Spleen (tissue), 7 donors: Measurements from ENCODE around the gene HMGXB4.

Source experiments
- POLR2AphosphoS5 ChIP-seq, 3 donors: sonication (generic); formaldehyde crosslinking; IDR thresholded peaks; one replicate each; pipeline ENCODE4 v1.5.1; 2017; ENCODE audit warnings: antibody characterized with exemption in 3 of 3
- TF ChIP-seq, protein P1 (sequence below), 11 experiments: fragments of 200-600 bp in 7 of 11; fragments of 450-650 bp in 4 of 11; sonication (generic) in 4 of 11; IDR thresholded peaks in 8 of 11; conservative IDR thresholded peaks in 3 of 11; 1 replicate in 7 of 11; 2 replicates in 4 of 11; pipeline versions ENCODE4 v1.4.0 to v1.8.0; 2016 to 2021; ENCODE audit warnings: antibody characterized with exemption in 11 of 11, inconsistent platforms in 4 of 11, mild to moderate bottlenecking in 1 of 11
- donor health status: DM: no; HTN: no; CAD: no; lungs with moderate emphysema.
- donor health status: DM: no; HTN: no; CAD: no.
- donor health status: DM: no; HTN: no; CAD: no.

DNA sequence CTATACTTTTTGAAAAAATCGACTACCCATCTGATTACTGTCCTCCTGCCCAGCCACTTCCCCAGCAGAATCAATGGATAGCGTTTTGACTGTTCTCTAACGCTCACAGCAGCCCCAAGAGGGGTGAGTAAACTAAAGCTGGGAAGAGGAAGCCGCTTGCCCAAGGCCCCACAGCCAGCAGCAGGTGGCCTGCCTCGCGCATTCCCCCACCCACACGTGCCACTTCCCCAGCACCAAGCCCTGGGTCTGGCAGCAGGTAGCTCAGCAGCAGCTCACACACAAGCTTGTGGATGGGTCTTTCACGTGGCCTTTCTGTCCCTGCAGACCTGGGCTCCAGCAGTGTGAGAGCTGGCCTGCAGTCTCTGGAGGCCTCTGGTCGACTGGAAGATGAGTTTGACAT, 76.7 kb downstream of the HMGXB4 start:
- peak; percentile 9 to 63 (median 37) for TF ChIP-seq POLR2AphosphoS5 (IDR thresholded peaks at IDR 0.05)
- TF ChIP-seq, protein P1, sequence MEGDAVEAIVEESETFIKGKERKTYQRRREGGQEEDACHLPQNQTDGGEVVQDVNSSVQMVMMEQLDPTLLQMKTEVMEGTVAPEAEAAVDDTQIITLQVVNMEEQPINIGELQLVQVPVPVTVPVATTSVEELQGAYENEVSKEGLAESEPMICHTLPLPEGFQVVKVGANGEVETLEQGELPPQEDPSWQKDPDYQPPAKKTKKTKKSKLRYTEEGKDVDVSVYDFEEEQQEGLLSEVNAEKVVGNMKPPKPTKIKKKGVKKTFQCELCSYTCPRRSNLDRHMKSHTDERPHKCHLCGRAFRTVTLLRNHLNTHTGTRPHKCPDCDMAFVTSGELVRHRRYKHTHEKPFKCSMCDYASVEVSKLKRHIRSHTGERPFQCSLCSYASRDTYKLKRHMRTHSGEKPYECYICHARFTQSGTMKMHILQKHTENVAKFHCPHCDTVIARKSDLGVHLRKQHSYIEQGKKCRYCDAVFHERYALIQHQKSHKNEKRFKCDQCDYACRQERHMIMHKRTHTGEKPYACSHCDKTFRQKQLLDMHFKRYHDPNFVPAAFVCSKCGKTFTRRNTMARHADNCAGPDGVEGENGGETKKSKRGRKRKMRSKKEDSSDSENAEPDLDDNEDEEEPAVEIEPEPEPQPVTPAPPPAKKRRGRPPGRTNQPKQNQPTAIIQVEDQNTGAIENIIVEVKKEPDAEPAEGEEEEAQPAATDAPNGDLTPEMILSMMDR (IDR thresholded peaks at IDR 0.05 in 8 of 11, conservative IDR thresholded peaks at IDR 0.05 in 3 of 11), result no peak
